Motor neuron (in vitro differentiated cells): ENCODE measurements around the gene PAX5. TPM values are rescaled to one million over a fixed set of nuclear protein-coding genes. Genes with fewer than 3 reads are reported as not detected.

ENCODE experiments used
- ATAC-seq, 8 experiments: fragments of 200-7000 bp; cut with Tn5 transposase; replicated peaks in 6 of 8; 2 replicates each; pipeline ENCODE4 v1.8.0; 2021; ENCODE audit warnings: mild to moderate bottlenecking in 8 of 8, moderate library complexity in 8 of 8
- H3K27ac ChIP-seq, 2 donors: fragments of 250-450 bp; sonication (Bioruptor Pico); 2 replicates each; pipeline ENCODE4 v1.9.0; 2021; ENCODE audit warnings: antibody characterized with exemption in 2 of 2, mild to moderate bottlenecking in 2 of 2, moderate library complexity in 1 of 2
- H3K4me1 ChIP-seq, 2 donors: fragments of 250-450 bp; sonication (Bioruptor Pico); replicated peaks in 1 of 2; 2 replicates each; pipeline ENCODE4 v1.6.1; 2021; ENCODE audit warnings: antibody characterized with exemption in 2 of 2, mild to moderate bottlenecking in 2 of 2, moderate library complexity in 1 of 2
- H3K4me3 ChIP-seq, 5 donors: fragments of 250-450 bp; sonication (Bioruptor Pico); 2 replicates each; pipeline ENCODE4 v1.9.0; 2021; ENCODE audit warnings: antibody characterized with exemption in 5 of 5, mild to moderate bottlenecking in 5 of 5, moderate library complexity in 4 of 5
- WGBS, 10 experiments: fragments of 450-650 bp; shearing (Covaris generic); methylation state at CpG; one replicate each; pipeline ENCODE4 v1.0.0; 2022; 5-methylcytosine and 5-hydroxymethylcytosine counted together
- in situ Hi-C, 9 experiments: fragments of 400-800 bp; cut with MboI; loops; one replicate each; pipeline ENCODE4 v1.15.0; 2021; ENCODE audit warnings: low sequenced_read_pairs in 9 of 9, low pct_unique_long_range_greater_than_20kb in 2 of 9; ENCODE audit not compliant: unreplicated experiment in 9 of 9
- total RNA-seq, 8 experiments: library from RNA; unstranded; fragments of 300-600 nt; gene quantifications; 2 replicates each; pipeline versions ENCODE4 v1.2.3 to v1.2.4, GENCODE V29; 2022

The PAX5 gene
- total RNA-seq, 8 experiments from 2014 or later = 0.09 to 1.5 (median 0.61) TPM

DNA sequence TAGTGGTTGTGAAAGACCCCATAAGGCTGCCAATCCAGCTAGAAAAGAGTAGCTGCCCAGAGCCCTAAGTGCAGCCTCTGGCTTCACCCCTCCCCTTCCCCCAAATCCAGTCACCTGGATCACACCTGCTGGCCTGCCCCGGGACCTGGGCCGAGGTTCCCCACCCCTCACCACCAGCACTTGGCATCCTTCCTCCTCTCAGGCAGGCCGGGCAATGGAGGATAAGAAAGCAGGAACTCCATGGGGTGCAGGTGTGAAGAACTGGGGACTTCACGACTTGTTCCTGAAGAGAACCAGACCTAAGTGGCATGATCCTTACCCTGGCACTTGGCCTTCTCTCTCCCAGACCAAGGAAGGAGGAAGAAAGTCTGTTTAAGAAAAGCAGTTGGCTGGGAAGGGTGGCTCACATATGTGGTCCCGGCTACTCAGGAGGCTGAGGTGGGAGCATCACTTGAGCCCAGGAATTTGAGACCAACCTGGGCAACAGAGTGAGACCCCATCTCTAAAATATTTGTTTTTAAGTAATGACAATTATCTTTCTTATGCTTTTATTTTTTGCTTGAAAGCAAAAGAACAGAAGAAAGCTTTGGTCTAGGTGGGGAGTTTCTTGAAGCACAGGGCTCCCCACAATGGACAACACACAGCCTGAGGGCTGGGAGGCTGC lies 131.1 kb downstream of the PAX5 start:
- Histone ChIP-seq H3K27ac (no peak overlapping the region), H3K4me1 (peaks cover 11 to 12% of the 10 kb centered on the region in 2 donors), H3K4me3 (no peak overlapping the region)
- in situ Hi-C loops = no loop called here
- peak in 2 of 8 experiments; percentile 25 to 26 for ATAC-seq
- WGBS, 10 experiments = 0 to 100% (median 78%) methylated on average over 1 to 3 of the region's 5 CpGs; no CpG with 5 or more reads in 2 of the 10 experiments

DNA sequence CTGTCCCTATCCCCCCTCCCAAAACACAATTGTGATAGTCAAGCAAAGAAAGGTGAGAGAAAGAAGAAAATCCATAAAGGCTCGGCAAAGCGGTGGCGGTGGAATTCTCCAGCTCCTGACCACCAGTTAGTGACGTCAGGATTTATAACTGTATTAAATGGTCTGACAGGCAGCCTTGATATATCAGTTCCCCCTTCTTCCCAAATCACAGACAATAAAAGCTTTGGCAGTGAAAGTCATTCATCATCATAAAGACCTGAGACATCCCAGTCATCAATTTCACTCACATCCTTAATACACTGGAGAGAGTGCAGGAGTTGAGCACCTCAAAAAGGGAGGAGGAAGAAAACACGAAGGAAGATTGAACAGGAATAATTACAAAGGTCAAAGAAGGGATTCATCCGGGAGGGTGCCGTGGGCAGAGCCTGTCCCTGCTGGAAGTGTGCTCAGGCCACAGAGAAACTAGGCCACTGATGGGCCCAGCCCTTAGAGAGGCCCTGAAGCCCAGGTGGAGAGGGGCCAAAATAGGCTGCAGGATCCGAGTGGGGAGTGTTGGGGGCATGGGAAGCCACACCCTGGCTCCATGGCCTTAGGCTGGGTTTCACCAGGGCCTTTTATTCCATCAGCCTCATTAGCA lies 131.9 kb downstream of the PAX5 start:
- Histone ChIP-seq H3K27ac (peak overlapping the region in 1 of 2 donors; percentile 1), H3K4me3 (no peak overlapping the region), H3K4me1 (peaks cover 11 to 12% of the 10 kb centered on the region in 2 donors)
- WGBS, 10 experiments = 0 to 80% (median 40%) methylated on average over 1 to 6 of the region's 8 CpGs
- peak in 6 of 8 experiments; percentile 13 to 74 (median 54) for ATAC-seq
- in situ Hi-C loops = no loop called here

DNA sequence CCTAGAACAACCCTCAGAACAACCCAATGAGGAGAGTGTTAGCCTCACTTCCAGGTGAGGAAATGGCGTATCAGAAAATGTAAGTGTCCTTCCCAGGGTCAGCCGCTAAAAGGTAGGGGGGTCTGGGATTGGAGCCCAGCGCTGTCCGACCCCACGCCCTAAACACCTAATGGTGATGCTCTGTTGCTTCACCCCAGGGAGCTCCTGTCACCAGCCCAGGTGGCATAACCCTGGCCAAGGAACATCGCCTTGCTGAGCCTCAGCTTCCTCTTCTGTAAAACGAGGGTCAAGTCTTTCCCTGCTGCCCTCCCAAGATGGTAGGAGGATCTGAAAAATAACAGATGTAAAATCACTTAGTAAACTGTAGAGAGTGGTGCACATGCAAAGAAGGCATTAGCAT lies 132.5 kb downstream of the PAX5 start:
- peak in 2 of 8 experiments; percentile 11 to 19 for ATAC-seq
- in situ Hi-C loops = no loop called here

DNA sequence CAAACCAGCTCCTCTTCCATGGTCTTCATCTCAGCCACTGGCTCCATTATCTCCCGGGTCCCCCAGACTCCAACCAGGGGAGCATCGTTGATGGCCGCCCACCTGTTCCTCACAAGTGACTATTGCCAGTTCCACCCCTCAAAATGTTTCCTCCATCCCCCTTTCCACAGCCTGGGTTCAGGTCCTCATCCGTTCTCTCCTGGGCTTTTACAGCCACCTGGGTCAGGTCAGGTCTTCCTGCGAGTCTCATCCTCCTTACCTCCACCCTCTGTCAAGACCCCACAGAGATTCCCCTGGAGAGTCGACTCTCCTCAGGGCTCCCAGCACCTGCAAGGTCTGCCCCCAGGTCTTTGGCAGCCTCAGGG lies 133.2 kb downstream of the PAX5 start:
- Histone ChIP-seq H3K27ac (no peak overlapping the region), H3K4me1 (peaks cover 11 to 12% of the 10 kb centered on the region in 2 donors), H3K4me3 (no peak overlapping the region)
- in situ Hi-C loops = no loop called here
- ATAC-seq = no peak
- 79 to 100% (median 94%) methylated on average over 1 to 5 of the region's 6 CpGs; no CpG with 5 or more reads in 4 of the 10 experiments for WGBS, 10 experiments

More for the DNA sequence above, 132.5 kb downstream of the PAX5 start:
- peak overlapping the region in 1 of 2 donors; percentile 1 for H3K27ac ChIP-seq
- H3K4me1 ChIP-seq = peaks cover 11 to 12% of the 10 kb centered on the region in 2 donors
- 40 to 87% (median 75%) methylated on average over 2 to 7 of the region's 7 CpGs; no CpG with 5 or more reads in 3 of the 10 experiments for whole genome bisulfite sequencing, 10 experiments
- no peak overlapping the region for H3K4me3 ChIP-seq

DNA sequence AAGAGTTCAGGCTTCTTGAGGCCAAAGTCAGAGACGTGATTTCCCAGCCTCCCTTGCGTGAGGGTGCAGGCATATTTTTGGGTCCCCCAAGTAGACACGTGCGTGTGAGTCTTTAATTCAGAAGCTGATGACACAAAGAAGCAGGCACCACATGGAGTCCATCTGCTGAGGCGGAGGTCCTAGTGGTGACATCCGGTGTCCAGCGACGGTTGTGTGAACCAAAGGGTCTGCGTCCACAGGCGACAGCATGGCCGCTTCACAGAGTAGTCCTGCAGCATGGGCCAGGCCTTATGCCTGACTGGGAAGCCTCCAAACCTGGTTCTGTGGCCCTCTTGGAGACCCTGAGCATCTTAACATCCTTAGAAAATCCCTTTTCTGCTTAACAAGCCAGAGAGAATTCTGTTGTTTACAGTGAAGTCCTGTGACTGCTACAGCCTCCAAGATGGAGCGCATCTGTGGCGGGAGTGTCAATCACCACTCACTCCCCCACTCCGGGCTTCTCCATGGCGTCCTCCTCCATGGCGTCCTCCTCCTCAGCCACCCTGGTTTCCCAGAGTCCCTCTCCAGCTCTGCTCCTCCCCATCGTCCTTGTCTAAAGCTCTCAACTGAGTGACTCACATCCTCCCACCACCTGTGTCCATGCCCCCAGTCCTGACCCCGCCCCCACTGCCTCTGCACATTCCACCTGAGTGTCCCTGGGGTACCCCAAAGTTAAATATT lies 133.8 kb downstream of the PAX5 start:
- no peak overlapping the region for H3K4me3 ChIP-seq
- ATAC-seq = no peak
- H3K4me1 ChIP-seq = peaks cover 11 to 12% of the 10 kb centered on the region in 2 donors
- H3K27ac ChIP-seq = no peak overlapping the region
- WGBS, 10 experiments = 38 to 92% (median 88%) methylated on average over 2 to 10 of the region's 18 CpGs; no CpG with 5 or more reads in 4 of the 10 experiments
- in situ Hi-C loops = no loop called here

DNA sequence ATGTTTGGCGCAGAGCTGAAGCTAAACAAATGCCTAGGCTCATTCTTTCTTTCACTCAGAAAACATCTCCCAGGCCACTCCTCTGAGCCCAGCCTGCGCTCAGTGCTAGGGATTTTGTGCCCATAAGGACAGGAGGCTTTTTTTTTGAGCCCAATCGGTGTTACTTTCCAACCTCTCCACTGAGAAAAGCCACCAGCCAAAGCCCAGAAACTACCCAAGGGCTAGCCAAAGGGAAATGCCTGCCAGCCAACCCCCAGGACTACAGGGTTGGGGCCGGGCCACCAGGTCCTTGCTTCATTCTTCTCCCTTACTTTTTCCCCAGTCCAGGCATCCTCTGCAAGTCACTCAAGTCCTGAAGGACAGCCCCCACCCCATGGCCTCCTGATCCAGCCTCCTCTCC lies 134.7 kb downstream of the PAX5 start:
- Histone ChIP-seq H3K4me1 (peaks cover 11 to 12% of the 10 kb centered on the region in 2 donors), H3K27ac (no peak overlapping the region), H3K4me3 (no peak overlapping the region)
- in situ Hi-C loops = no loop called here
- no peak for ATAC-seq
- 52 to 100% (median 70%) methylated on average over 1 to 4 of the region's 4 CpGs; no CpG with 5 or more reads in 5 of the 10 experiments for WGBS, 10 experiments

DNA sequence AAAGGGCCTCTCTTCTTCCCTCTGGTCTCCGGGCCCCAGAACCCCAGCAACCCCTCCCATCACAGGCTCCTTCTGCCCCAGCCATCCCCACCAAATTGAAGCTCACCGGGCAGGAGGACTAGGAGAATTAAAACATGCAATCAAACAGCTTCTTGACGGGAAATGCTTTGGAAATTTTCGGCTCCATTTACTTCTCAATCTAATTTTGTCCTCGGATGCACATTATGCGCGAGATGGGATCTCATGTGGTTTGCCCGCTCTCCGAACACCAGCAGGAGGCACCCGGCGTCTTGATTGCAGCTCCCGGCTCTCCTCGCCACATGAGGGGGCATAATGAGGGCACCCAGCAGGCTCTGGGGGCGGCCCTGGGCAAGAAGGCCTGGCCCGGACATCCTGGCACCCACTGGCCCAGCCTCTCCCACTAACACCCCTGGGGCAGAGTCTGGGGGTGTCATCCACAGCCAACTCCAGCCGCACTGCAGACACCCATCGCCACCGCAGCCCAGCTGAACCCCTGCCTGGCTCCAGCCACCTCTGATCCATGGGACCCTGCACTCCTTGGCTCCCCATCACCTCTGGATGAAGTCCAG lies 135.5 kb downstream of the PAX5 start:
- 67 to 83% methylated on average over 1 to 11 of the region's 18 CpGs; no CpG with 5 or more reads in 8 of the 10 experiments for WGBS, 10 experiments
- in situ Hi-C loops = no loop called here
- H3K27ac ChIP-seq = no peak overlapping the region
- peak in 1 of 8 experiments; percentile 15 for ATAC-seq
- H3K4me1 ChIP-seq = peaks cover 11 to 12% of the 10 kb centered on the region in 2 donors
- no peak overlapping the region for H3K4me3 ChIP-seq

DNA sequence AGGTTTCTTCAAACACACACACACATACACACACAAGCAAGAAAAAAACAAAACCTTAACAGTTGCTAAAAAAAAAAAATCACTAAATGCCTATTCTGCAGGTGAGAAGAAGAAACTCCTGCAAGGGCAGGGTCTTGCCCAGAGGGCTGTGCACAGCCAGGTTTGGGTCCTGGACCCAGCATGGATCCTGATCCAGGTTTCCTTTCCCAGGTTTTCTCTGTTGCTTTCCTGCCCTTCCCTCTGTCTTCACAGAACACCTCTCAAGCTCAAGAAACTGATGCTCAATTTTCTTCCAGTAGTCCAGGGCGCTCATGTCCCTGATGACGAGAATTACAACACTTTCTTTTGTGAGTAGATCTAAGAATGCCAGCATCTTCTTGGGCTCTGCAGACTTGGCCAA lies 136.6 kb downstream of the PAX5 start:
- in situ Hi-C loops = no loop called here
- WGBS, 10 experiments = 20 to 80% (median 29%) methylated on average over 1 of the region's 2 CpGs; no CpG with 5 or more reads in 7 of the 10 experiments
- H3K27ac ChIP-seq = no peak overlapping the region
- H3K4me1 ChIP-seq = peaks cover 10 to 11% of the 10 kb centered on the region in 2 donors
- ATAC-seq = no peak
- no peak overlapping the region for H3K4me3 ChIP-seq

DNA sequence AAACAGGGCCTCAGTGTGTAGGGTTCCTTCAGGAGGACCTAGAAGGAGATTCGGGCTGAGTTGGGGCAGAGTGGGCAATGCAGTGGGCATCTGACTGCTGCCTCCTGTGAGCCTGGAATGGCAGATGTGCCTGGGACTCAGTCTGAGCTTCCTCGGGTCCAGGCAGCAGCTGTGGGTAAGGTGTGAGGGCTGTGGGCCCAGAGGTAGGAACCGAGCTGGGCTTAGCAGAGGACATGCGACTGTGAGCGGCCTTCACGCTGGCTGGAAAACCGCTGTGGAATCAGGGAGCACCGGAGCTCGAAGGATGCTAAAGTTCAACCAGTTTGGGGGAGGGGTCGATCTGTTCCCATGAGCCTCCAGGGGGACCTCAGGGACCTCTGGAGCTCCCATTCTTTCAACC lies 137.0 kb downstream of the PAX5 start:
- no peak for ATAC-seq
- peaks cover 5 to 6% of the 10 kb centered on the region in 2 donors for H3K4me1 ChIP-seq
- WGBS, 10 experiments = 45 to 82% (median 66%) methylated on average over 1 to 5 of the region's 10 CpGs; no CpG with 5 or more reads in 5 of the 10 experiments
- no peak overlapping the region for H3K4me3 ChIP-seq
- no peak overlapping the region for H3K27ac ChIP-seq
- in situ Hi-C loops = no loop called here

DNA sequence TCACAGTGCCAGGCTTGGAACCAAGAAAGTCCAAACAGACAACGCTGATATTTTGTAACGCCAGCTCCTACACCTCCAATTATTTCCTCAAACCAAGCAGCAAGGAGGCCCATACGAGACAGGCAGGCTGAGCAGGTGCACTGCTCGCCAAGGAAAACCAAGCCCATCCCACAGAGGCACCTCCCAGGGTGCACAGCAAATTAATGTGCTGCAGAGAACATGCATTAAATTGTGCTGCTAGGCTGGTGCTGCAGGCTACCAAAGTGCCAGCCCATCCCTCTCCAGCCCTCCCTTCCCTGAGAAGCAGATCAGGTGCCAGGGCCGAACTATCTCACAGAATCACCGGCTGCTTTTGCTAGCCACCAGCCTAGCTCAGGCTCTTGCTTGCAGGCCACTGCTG lies 137.8 kb downstream of the PAX5 start:
- H3K4me1 ChIP-seq = peaks cover under 1 to 4% of the 10 kb centered on the region in 2 donors
- H3K4me3 ChIP-seq = no peak overlapping the region
- no peak overlapping the region for H3K27ac ChIP-seq
- WGBS, 10 experiments = 20 to 100% (median 83%) methylated on average over 1 to 5 of the region's 6 CpGs; no CpG with 5 or more reads in 4 of the 10 experiments
- in situ Hi-C loops = no loop called here
- no peak for ATAC-seq

DNA sequence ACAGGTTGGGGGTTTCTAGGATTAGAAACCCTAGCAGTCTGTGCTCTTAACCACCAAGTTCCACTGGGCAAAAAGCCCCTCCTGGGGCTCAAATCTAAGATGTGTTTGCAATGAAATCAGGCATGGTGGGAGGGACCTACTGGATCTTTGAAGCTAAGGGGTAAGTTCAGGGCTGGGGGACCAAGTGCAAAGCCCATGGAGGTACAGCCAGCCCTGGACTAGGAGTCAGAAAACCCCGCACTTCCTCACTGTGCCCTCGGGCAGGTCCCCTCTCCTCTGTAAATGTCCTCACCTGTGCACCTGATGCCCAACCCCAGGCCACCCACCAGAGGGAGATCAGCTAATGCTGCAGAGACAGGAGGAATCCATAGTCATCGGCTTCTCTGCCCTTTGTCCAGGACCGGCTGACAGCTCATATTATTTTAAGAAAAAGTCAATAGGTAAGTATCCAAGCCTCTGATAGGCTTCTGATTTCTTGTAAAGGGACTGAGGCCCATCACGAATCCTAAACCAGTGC lies 138.3 kb downstream of the PAX5 start:
- Histone ChIP-seq H3K4me1 (peaks cover 2 to 4% of the 10 kb centered on the region in 2 donors), H3K27ac (no peak overlapping the region), H3K4me3 (no peak overlapping the region)
- WGBS, 10 experiments = 0 to 95% (median 72%) methylated on average over 1 to 2 of the region's 5 CpGs; no CpG with 5 or more reads in 4 of the 10 experiments
- no peak for ATAC-seq
- in situ Hi-C loops = no loop called here

DNA sequence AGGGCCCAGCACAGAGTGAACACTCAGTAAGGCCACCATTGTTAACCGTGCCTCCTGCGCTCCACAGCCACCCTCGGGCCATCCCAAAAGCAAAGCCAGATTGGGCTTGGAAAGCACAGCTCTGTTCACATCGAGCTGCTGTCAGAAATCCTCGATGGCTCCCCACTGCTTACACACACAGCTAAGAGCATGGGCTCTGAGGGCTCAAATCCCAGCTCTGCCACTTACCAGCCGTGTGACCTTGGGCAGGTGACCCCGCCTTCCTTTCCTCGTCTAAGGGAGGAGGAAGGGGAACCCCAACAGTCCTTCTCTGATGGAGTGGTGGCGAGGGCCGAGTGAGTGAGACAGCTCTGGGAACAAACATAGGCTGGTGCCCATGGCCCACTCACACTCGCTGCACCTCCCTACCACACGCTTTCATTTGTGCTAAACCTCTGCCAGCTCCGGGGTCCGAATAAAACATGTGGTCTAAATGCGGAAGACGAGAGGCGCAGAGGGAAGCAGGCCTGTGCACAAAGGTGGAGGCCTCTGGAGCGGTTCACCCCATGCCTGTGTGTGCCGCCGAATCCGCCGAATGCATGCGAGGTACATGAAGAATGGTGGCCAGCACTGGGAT lies 139.3 kb downstream of the PAX5 start:
- WGBS, 10 experiments = 0 to 92% (median 86%) methylated on average over 1 to 13 of the region's 23 CpGs; no CpG with 5 or more reads in 3 of the 10 experiments
- in situ Hi-C loops = no loop called here

More for the DNA sequence above, 139.3 kb downstream of the PAX5 start:
- no peak overlapping the region for H3K4me3 ChIP-seq
- no peak for ATAC-seq
- no peak overlapping the region for H3K27ac ChIP-seq
- peaks cover 2 to 4% of the 10 kb centered on the region in 2 donors for H3K4me1 ChIP-seq
